ENCODE measurements around the gene FAM118B.

- TF ChIP-seq POLR2A (IDR thresholded peaks at IDR 0.05; ENCODE audit: low read length) (no peak), GATA1 (IDR thresholded peaks at IDR 0.05; ENCODE audit: low read depth, low read length) (no peak)
These were observed 39.0 kb upstream of the FAM118B start for GRCh38 chr11:126172596-126173038.
